Esophagus squamous epithelium (tissue), 5 donors: ENCODE measurements around the gene C19orf12. TPM values are rescaled to one million over a fixed set of nuclear protein-coding genes. Genes with fewer than 3 reads are reported as not detected.
"Not testable (repeated sequence)": the region's sequence is repeated elsewhere in the genome, so short reads cannot be mapped to it uniquely, and the experiment has no call there.

Experiments
- DNase-seq: peaks from one replicate; lab custom pipeline; 2025; lab: John Stamatoyannopoulos, UW
- H3K27ac ChIP-seq, 4 donors: fragments of 200-600 bp; sonication (generic); one replicate each; pipeline ENCODE4 v1.5.1; 2016 to 2019; ENCODE audit warnings: mild to moderate bottlenecking in 1 of 4
- H3K27me3 ChIP-seq, 4 donors: fragments of 200-600 bp; sonication (generic); 1 replicate in 3 of 4; 2 replicates in 1 of 4; pipeline versions ENCODE4 v1.5.1 to v1.6.0; 2017 to 2021; ENCODE audit warnings: antibody characterized with exemption in 1 of 4
- H3K36me3 ChIP-seq, 3 donors: fragments of 200-600 bp; sonication (generic); one replicate each; pipeline ENCODE4 v1.5.1; 2016 to 2019
- H3K4me1 ChIP-seq, 3 donors: fragments of 200-600 bp; sonication (generic); one replicate each; pipeline ENCODE4 v1.5.1; 2017 to 2019
- H3K4me3 ChIP-seq, 4 donors: fragments of 200-600 bp; sonication (generic); 1 replicate in 3 of 4; 2 replicates in 1 of 4; pipeline ENCODE4 v1.5.1; 2016 to 2019; ENCODE audit warnings: mild to moderate bottlenecking in 2 of 4, moderate library complexity in 1 of 4
- H3K9me3 ChIP-seq, 3 donors: fragments of 200-600 bp; sonication (generic); one replicate each; pipeline ENCODE4 v1.5.1; 2016 to 2019
- POLR2A ChIP-seq, 4 donors: fragments of 450-650 bp; IDR thresholded peaks; one replicate each; pipeline ENCODE4 v1.6.1; 2017; ENCODE audit warnings: antibody characterized with exemption in 4 of 4, mild to moderate bottlenecking in 4 of 4, moderate library complexity in 3 of 4
- WGBS, 2 donors: methylation state at CpG; one replicate each; pipeline ENCODE4 v1.1.5; 2018; 5-methylcytosine and 5-hydroxymethylcytosine counted together
- intact Hi-C: fragments of 100-400 bp; cut with DNase I; formaldehyde crosslinking; loops from one replicate; pipeline ENCODE4 v1.15.0; 2022
- total RNA-seq, 4 donors: library from RNA; depleted of rRNA; stranded (reverse); fragments of >200 nt; gene quantifications; one replicate each; pipeline ENCODE4 v1.1.0, GENCODE V29; 2016
- TF ChIP-seq, protein P1 (sequence below), 6 experiments: fragments of 450-650 bp in 4 of 6; fragments of 200-600 bp in 2 of 6; sonication (generic) in 2 of 6; IDR thresholded peaks; one replicate each; pipeline ENCODE4 v1.5.1; 2016 to 2019; ENCODE audit warnings: antibody characterized with exemption in 6 of 6, mild to moderate bottlenecking in 4 of 6, moderate library complexity in 4 of 6
- donor health status: DM: yes; HTN: yes; CAD: no.

Gene C19orf12
- total RNA-seq, 4 donors from 2014 or later, result 11.2 to 21.6 (median 18.3) TPM

DNA sequence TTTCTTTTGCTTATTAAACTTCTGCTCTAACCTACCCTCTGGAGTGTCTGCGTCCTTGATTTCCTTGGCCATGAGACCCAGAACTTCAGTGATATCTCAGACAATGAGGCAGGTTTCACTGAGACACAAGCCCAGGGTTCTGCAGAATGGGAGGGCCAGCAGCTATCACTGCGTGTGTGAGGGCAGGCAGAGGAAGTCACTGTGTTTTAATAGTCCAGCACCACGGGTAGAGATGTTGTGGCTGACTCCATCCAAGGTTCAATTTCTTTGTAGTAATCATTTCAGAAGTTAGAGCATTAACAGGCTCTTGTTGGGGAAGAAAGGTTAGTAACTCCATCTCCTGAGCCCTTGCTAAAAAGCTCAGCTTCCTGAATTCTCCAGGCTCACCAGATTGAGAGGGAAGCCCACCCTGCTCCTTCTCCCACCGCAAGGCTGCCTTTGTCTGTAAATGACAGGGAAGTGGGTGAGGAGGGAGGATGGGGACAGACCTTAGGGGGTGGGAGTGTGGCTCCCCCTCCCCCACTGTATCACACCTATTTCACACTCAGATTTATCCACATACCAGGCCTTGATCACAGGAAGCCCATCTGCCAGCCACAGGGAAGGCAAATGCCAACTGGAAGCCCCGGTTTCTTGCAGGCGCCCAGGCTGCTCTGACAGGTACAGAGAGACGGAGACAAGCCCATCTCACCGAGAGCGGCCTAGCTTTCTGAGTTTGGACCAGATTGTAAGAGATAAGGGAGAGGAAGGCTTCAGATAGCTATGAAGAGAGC is 2.1 kb downstream of the C19orf12 start:
- H3K4me3 ChIP-seq, result no peak overlapping the region
- no peak for DNase-seq
- 70 to 79% methylated on average over 7 to 9 of the region's 9 CpGs for WGBS, 2 donors
- intact Hi-C loops, result no loop called here
- peaks cover 0 to 18% (median 5%) of the 10 kb centered on the region in 3 donors for H3K36me3 ChIP-seq
- peak overlapping the region in 1 of 4 donors; percentile 98 for H3K27ac ChIP-seq
- H3K4me1 ChIP-seq, result peaks cover 21 to 57% (median 23%) of the 10 kb centered on the region in 3 donors
- TF ChIP-seq, protein P1, sequence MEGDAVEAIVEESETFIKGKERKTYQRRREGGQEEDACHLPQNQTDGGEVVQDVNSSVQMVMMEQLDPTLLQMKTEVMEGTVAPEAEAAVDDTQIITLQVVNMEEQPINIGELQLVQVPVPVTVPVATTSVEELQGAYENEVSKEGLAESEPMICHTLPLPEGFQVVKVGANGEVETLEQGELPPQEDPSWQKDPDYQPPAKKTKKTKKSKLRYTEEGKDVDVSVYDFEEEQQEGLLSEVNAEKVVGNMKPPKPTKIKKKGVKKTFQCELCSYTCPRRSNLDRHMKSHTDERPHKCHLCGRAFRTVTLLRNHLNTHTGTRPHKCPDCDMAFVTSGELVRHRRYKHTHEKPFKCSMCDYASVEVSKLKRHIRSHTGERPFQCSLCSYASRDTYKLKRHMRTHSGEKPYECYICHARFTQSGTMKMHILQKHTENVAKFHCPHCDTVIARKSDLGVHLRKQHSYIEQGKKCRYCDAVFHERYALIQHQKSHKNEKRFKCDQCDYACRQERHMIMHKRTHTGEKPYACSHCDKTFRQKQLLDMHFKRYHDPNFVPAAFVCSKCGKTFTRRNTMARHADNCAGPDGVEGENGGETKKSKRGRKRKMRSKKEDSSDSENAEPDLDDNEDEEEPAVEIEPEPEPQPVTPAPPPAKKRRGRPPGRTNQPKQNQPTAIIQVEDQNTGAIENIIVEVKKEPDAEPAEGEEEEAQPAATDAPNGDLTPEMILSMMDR (IDR thresholded peaks at IDR 0.05), result no peak
- no peak for TF ChIP-seq POLR2A (IDR thresholded peaks at IDR 0.05)
- H3K27me3 ChIP-seq, result no peaks in the 10 kb centered on the region
- H3K9me3 ChIP-seq, result no peaks in the 10 kb centered on the region

DNA sequence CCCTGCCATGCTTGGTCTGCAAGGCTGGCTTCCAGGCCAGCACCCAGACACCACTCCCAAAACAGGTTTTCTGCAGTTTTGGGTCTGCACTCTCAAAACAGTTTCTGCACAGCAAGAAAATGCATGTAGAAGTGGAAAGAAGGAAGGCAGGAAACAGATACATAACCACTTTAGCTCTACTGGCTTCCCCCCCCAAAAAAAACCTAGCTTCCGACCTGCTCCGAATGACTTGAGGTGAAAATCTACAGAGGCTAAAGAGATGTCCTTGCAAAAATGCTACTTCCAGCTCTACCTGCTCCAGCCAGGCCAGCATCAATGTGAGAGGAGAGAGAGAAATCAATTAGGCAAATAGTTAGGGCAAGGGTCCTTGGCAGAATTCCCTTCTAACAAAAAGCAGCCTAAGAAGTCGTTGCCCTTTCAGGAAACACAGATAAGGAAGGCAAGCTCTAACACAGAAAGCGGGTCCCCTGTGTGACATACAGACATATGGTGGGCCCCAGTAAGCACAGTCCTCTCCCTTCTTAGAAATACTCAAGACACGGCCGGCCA is 3.4 kb downstream of the C19orf12 start:
- 67 to 77% methylated on average over 4 to 6 of the region's 6 CpGs for WGBS, 2 donors
- Histone ChIP-seq H3K4me3 (no peak overlapping the region), H3K36me3 (peaks cover 5 to 31% (median 11%) of the 10 kb centered on the region in 3 donors), H3K27me3 (no peaks in the 10 kb centered on the region), H3K27ac (no peak overlapping the region), H3K4me1 (peaks cover 21 to 53% (median 23%) of the 10 kb centered on the region in 3 donors), H3K9me3 (no peaks in the 10 kb centered on the region)
- DNase-seq, result no peak
- TF ChIP-seq, protein P1 (IDR thresholded peaks at IDR 0.05), result no peak
- no peak for TF ChIP-seq POLR2A (IDR thresholded peaks at IDR 0.05)
- intact Hi-C loops, result no loop called here

DNA sequence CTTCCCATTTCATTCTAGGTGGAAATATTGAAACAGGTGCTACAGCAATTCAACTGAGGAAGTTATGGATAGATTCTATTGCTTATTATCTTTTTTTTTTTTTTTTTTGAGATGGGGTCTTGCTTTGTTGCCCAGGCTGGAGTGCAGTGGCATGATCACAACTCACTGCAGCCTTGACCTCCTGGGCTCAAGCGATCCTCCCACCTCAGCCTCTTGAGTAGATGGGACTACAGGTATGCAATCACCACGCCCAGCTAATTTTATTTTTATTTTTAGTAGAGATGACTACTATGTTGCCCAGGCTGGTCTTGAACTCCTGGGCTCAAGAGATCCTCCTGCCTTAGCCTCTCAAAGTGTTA is 5.6 kb downstream of the C19orf12 start:
- peaks cover 11 to 34% (median 11%) of the 10 kb centered on the region in 3 donors for H3K4me1 ChIP-seq
- H3K9me3 ChIP-seq, intact Hi-C loops: not testable (repeated sequence)

DNA sequence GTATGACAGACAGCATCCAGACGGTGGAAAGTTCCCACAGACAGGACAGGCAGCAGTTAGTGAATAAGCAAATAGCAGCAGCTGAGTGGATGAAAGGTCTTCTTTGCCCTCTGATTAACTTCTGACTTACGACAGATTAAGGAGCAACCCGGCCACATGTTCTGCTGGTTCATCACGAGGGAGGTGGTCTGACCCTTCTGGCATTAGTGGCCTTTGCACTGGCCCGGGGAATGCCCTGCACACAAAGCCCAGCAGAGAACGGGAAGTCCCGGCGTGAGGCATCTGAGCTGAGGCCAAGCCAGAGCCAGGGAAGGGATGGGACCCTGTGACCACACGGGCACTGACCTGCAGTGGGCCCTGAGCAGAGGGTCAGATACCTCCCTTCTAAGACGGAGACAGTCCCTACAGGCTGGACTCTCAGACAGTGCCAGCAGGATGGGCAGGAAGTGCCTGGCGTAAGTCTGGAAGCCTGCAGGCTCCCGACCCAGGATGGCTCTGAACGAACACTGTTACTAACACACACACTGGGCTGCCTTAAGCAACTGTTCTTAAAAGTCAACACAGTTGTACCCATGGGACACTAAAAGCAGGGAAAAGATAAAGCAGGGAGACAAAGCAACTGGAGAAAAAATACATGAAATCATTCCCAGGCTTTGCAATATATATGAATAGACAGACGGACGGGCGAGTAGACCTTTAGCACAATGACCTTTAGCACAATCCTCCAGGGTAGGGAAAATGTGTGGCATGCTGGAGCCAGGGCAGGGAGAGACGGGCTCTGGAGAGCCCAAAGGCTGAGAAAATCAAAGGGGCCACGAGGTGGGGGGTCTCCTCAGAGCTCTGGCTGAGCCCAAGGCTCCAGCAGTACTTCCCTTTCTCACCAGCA is 6.3 kb downstream of the C19orf12 start:
- no peak overlapping the region for H3K4me3 ChIP-seq
- peaks cover 5 to 59% (median 13%) of the 10 kb centered on the region in 3 donors for H3K36me3 ChIP-seq
- peaks cover 6 to 27% (median 6%) of the 10 kb centered on the region in 3 donors for H3K4me1 ChIP-seq
- H3K9me3 ChIP-seq, result no peaks in the 10 kb centered on the region
- intact Hi-C loops, result no loop called here
- H3K27me3 ChIP-seq, result no peaks in the 10 kb centered on the region
- TF ChIP-seq, protein P1 (IDR thresholded peaks at IDR 0.05), result no peak
- no peak for TF ChIP-seq POLR2A (IDR thresholded peaks at IDR 0.05)
- no peak for DNase-seq
- 81 to 82% methylated on average over 12 of the region's 18 CpGs for WGBS, 2 donors
- no peak overlapping the region for H3K27ac ChIP-seq

More for the DNA sequence above, 5.6 kb downstream of the C19orf12 start:
- H3K27ac ChIP-seq, H3K27me3 ChIP-seq, DNase-seq, H3K4me3 ChIP-seq: not testable (repeated sequence)
- peaks cover 5 to 53% (median 13%) of the 10 kb centered on the region in 3 donors for H3K36me3 ChIP-seq
- 92 to 94% methylated on average over 2 of the region's 2 CpGs for WGBS, 2 donors

DNA sequence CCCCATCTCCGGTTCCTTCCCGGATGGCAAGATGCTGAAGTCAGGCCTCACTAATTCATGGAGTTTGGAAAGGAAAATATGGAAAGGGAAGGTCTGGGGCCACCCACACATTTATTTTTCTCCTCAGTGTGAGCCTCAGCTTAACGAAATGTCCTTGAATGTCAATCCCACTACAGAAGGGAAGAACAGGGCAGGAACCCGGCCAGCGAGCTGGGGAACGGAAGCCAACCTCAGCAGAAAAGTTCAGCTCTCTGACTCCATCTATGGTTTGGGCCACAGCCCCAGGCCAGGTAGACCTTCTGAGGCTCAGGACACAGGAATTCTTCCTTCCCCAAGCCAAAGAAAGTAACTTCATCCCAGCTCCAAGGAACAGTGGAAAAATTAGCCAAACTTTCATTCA is 8.4 kb downstream of the C19orf12 start:
- no peak for DNase-seq
- peaks cover 0 to 6% (median 0%) of the 10 kb centered on the region in 3 donors for H3K4me1 ChIP-seq
- no peaks in the 10 kb centered on the region for H3K27me3 ChIP-seq
- H3K4me3 ChIP-seq, result no peak overlapping the region
- H3K9me3 ChIP-seq, result no peaks in the 10 kb centered on the region
- WGBS, 2 donors, result 81 to 89% methylated on average over 6 of the region's 6 CpGs
- no peak overlapping the region for H3K27ac ChIP-seq
- intact Hi-C loops, result no loop called here
- TF ChIP-seq, protein P1 (IDR thresholded peaks at IDR 0.05), result no peak
- TF ChIP-seq POLR2A (IDR thresholded peaks at IDR 0.05), result no peak
- peaks cover 11 to 71% (median 25%) of the 10 kb centered on the region in 3 donors for H3K36me3 ChIP-seq
